AG10803 (cell line): Measurements from ENCODE around the gene CTSD.
"Not testable (repeated sequence)": the region's sequence is repeated elsewhere in the genome, so short reads cannot be mapped to it uniquely, and the experiment has no call there.

Experiments used
- DNase-seq: peaks from one replicate; pipeline ENCODE4 v3.0.0; 2010; ENCODE audit warnings: low read depth
- H3K4me3 ChIP-seq: 2 replicates; pipeline ENCODE4 v1.5.1; 2011; ENCODE audit warnings: mild to moderate bottlenecking, low read length, control low read depth
- TF ChIP-seq, protein P1 (sequence below): conservative IDR thresholded peaks from 2 replicates; pipeline ENCODE4 v1.5.1; 2011; ENCODE audit warnings: mild to moderate bottlenecking, low read length, control low read depth, inconsistent platforms

Gene CTSD

DNA sequence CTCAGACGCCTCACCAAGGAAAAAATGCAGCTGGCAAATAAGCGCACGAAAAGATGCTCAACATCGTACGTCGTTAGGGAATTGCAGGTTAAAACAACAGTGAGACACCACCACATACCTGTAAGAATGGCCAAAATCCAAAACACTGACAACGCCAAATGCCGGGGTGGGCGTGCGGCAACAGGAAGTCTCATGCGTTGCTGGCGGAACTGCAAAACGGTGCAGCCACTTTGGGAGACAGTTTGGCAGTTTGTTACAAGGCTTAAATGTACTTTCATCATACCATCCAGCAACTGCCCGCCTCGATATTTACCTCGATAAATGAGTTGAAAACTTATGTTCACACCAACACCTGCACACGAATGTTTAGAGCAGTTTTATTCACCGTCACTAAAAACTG, 7.5 kb upstream of the CTSD start:
- no peak for DNase-seq
- no peak overlapping the region for H3K4me3 ChIP-seq

DNA sequence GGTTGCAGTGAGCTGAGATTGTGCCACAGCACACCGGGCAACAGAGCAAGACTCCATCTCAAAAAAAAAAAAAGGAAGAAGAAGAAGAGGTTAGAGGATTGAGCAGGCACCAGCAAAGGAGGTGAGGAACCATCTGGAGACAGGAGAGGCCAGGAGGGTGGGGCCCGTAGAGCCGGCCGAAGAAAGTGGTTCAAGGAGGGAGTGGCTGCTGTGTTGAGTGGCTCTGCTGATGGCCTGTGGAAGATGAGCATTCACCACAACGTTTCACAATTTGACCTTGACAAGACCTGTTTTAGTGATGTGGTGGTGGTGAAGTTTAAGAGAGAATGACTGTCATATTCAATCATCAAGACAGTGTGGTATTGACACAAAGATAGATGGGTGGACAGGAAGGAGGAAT, 6.8 kb upstream of the CTSD start:
- no peak for DNase-seq
- TF ChIP-seq, protein P1, sequence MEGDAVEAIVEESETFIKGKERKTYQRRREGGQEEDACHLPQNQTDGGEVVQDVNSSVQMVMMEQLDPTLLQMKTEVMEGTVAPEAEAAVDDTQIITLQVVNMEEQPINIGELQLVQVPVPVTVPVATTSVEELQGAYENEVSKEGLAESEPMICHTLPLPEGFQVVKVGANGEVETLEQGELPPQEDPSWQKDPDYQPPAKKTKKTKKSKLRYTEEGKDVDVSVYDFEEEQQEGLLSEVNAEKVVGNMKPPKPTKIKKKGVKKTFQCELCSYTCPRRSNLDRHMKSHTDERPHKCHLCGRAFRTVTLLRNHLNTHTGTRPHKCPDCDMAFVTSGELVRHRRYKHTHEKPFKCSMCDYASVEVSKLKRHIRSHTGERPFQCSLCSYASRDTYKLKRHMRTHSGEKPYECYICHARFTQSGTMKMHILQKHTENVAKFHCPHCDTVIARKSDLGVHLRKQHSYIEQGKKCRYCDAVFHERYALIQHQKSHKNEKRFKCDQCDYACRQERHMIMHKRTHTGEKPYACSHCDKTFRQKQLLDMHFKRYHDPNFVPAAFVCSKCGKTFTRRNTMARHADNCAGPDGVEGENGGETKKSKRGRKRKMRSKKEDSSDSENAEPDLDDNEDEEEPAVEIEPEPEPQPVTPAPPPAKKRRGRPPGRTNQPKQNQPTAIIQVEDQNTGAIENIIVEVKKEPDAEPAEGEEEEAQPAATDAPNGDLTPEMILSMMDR = no peak
- H3K4me3 ChIP-seq = no peak overlapping the region

More for the DNA sequence above, 7.5 kb upstream of the CTSD start:
- TF ChIP-seq, protein P1 = no peak

DNA sequence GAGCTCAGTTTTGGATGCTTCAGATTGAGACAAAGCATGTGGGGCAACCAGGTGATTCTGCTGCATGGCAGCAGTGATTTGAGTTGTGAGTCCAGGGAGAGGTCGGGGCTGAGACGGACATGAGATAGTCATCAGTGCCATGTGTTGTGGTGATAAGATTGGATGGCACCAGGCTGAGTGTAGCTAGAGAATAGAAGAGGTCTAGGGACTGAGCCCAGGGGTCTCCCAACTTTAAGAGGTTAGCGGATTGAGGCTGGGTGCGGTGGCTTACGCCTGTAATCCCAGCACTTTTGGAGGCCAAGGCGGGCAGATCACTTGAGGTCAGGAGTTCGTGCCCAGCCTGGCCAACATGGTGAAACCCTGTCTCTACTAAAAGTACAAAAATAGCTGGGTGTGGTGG, 6.3 kb upstream of the CTSD start:
- DNase-seq = no peak
- H3K4me3 ChIP-seq = no peak overlapping the region
- TF ChIP-seq, protein P1 = no peak

DNA sequence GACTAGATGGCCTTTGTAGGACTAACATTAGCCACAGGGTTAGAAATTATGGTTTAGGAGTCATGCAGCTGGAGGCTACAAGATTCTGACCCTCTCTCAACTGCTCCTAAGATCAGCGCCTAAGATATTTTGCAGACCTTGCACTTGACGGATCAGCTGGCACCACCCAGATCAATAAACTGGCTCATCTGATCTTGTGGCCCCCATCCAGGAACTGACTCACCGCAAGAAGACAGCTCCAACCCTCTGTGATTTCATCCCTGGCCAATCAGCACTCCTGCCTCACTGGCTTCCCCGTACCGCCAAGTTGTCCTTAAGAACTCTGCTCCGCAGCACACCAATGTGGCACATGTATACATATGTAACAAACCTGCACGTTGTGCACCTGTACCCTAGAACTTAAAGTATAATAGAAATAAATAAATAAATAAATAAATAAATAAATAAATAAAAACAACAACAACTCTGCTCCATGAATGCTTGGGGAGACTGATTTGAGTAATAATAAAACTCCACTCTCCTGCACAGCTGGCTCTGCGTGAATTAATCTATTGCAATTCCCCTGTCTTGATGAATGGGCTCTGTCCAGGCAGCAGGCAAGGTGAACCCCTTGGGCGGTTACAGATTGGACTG, 5.7 kb upstream of the CTSD start:
- DNase-seq = peak; percentile 33
- H3K4me3 ChIP-seq = not testable (repeated sequence)

DNA sequence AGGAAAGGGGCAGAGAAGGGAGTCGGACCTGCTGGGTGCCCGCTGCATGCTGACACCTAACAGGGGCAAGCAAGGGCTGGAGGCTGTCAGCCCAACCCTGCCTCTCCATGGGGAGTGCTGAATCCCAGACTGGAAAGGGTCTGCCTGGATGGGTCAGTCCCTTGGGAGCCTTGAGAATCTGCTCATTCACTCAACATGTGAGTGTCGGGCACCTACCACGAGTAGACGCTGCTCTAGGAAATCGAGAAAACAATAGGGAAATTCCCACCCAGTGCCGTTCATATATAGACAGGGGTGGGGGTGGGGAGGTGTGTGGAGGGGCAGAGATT, 4.4 kb upstream of the CTSD start:
- TF ChIP-seq, protein P1 = no peak
- no peak for DNase-seq
- no peak overlapping the region for H3K4me3 ChIP-seq

DNA sequence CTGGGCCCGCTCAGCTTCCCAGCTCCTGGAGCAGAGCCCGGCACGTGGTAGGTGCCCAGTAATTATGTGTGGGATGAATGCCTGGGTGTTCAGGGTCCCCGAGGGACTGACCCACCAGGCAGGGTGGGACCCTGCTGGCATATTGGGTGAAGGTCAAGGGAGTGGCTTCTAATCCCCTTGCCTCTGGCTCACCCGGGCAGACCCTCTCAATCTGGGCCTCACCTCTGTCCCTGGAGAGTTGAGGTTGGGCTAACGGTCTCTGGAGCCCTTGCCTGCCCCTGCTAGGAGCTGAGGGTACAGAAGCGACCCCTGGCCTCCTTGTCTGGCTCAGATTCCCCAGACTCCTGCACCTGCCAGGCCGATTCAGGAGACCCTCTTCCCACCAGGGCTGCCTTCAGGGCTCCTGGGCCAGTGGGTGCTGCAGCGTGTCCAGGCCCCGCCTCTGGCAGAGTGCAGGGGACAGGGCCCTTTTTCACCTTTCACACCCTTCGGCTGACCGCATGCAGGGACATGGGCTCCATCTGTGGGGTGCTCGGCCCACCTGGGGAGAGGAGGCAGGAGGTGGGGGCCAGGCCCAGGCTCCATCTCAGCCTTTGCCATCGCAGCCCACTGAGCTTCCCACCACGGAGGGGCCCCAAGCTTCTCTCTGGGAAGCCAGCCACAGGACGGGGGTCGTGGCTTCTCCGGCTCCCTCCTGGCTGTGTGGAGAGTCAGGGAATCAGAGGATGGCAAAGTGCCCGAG, 3.8 kb upstream of the CTSD start:
- H3K4me3 ChIP-seq = no peak overlapping the region
- TF ChIP-seq, protein P1 = no peak
- no peak for DNase-seq

DNA sequence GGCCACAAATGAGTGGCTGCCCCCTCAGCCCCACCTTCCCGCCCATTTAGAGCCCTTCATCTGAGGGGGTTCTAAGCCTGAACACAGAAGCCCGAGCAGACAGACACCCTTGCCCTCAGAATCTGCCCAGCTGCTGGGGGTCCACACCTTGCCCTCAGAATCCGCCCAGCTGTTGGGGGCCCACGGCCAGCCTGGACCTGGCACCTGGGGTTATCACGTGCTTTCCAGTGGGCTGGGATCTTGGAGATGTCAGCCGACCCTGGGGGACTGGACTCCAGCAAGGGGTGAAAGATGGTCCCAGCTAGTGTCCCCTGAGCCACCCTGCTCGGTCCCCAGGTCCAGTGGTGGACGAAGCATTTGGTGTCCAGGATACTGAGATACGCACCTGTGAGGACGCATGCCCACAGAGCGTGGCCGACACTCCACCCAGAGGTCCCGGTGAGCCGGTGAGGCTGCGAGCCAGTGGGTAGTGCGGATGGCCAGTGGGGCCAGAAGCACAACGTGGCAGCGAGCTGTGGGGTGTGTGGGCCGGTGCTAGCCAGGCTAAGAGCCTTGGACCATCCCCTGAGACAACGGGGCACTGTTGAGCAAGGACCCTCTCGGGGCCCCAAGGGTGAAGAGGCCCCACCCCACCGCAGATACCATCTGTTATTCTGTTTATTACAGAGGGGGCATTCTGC, 3.1 kb upstream of the CTSD start:
- TF ChIP-seq, protein P1 = no peak
- H3K4me3 ChIP-seq = no peak overlapping the region

More for the DNA sequence above, 3.1 kb upstream of the CTSD start:
- no peak for DNase-seq
